Pancreas (tissue), 10 donors: ENCODE results near the gene DNAH8. TPM values are rescaled to one million over a fixed set of nuclear protein-coding genes. Genes with fewer than 3 reads are reported as not detected.

Experiments
- ATAC-seq, 4 donors: fragments of 200-7000 bp; cut with Tn5 transposase; one replicate each; pipeline versions ENCODE4 v1.8.0 to v1.9.1; 2020; ENCODE audit warnings: mild to moderate bottlenecking in 4 of 4, moderate library complexity in 4 of 4
- DNase-seq, 6 donors: peaks; one replicate each; pipeline ENCODE4 v3.0.0-alpha.2; 2020
- FAIRE-seq: peaks from 2 replicates; lab custom pipeline; 2012; peaks lifted over from hg19 to GRCh38; lab: Jason Lieb, UNC
- H3K27ac ChIP-seq, 4 donors: fragments of 200-600 bp; sonication (generic); 1 replicate in 3 of 4; 2 replicates in 1 of 4; pipeline versions ENCODE4 v1.5.0 to v1.8.0; 2020
- H3K27me3 ChIP-seq, 4 donors: fragments of 200-600 bp; one replicate each; pipeline ENCODE4 v1.8.0; 2021
- H3K36me3 ChIP-seq, 3 donors: fragments of 200-600 bp; sonication (generic) in 1 of 3; one replicate each; pipeline versions ENCODE4 v1.5.0 to v1.8.0; 2020 to 2021
- H3K4me1 ChIP-seq, 3 donors: fragments of 200-600 bp; one replicate each; pipeline ENCODE4 v1.8.0; 2021
- H3K4me3 ChIP-seq, 4 donors: fragments of 200-600 bp; sonication (generic) in 2 of 4; one replicate each; pipeline versions ENCODE4 v1.5.0 to v1.8.0; 2020 to 2021
- H3K9me3 ChIP-seq, 4 donors: fragments of 200-600 bp; one replicate each; pipeline ENCODE4 v1.8.0; 2021
- CTCF ChIP-seq, 4 donors: fragments of 200-600 bp; sonication (generic) in 3 of 4; IDR thresholded peaks; one replicate each; pipeline versions ENCODE4 v1.5.0 to v1.8.0; 2021; ENCODE audit warnings: antibody characterized with exemption in 4 of 4
- WGBS, 2 donors: extraction: QIAGEN DNeasy Blood & Tissue Kit; methylation state at CpG; one replicate each; pipeline ENCODE4 v1.1.7; 2013; 5-methylcytosine and 5-hydroxymethylcytosine counted together
- intact Hi-C, 3 donors: fragments of 100-400 bp; cut with DNase I; formaldehyde crosslinking; loops; one replicate each; pipeline versions ENCODE4 v1.11.1 to v1.14.2; 2022
- polyA plus RNA-seq, 2 donors: library from polyadenylated mRNA; stranded (reverse); fragments of 200-250 nt; gene quantifications; one replicate each; pipeline ENCODE4 v1.2.3, GENCODE V29; 2013
- total RNA-seq, 6 donors: library from RNA; stranded (reverse); fragmentation: NEBNext Ultra II Directional in 4 of 6; extraction: Animal tissue kit (Norgen Biotek cat#: 25700) in 4 of 6; gene quantifications; one replicate each; pipeline versions ENCODE4 v1.2.1 to v1.2.4, GENCODE V29; 2021 to 2023
- donor health status: healthy with polysubstance abuse.
- donor health status: DM: no; HTN: no; CAD: no; lungs with moderate emphysema.
- donor health status: DM: no; HTN: no; CAD: no.
- donor health status: control.
- donor health status: control.
- donor health status: Bipolar disorder and iron deficiency.
- donor health status: DM: yes; HTN: yes; CAD: no.
- donor health status: DM: no; HTN: no; CAD: no.
- donor health status: DM: no; HTN: no; CAD: no.
- donor health status: DM: yes; HTN: yes; CAD: no.

Gene DNAH8
- total and polyA plus RNA-seq, 8 donors: not detected

DNA sequence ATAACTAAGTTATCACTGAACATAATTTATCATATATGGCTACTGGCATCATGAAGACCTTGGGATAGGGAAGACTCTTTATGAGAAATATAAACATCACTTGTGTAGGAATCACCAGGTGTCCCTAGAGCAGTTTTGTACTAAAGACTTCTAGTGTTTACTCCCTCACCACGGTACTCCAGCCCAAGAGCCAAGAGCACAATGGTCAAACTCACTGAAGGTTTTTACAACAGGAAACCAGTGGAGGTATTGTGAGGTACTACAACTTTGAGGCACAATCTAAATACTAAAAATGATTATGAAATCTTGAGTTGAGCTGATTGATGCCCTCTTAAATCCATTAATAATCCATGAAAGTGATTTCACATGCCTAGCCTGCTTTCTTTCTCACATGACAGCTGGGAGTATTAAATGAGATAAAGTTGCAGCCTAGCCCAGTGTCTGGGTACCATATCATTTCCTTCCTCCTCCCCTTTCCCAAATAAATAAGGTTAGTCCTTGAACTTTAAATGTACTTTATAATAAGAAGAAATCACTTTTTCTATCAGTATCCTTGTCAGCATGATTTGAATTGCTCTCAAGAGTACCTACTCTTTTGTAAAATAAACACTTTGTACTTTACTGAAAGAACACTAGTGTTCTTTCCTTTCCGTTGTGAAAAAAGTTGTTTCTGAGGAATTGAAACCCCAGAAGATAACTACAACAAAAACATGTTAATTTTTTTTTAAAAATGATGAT is 38.7 kb upstream of the DNAH8 start:
- H3K36me3 ChIP-seq: peaks cover 0 to 5% (median 0%) of the 10 kb centered on the region in 3 donors
- intact Hi-C loops: no loop called here

DNA sequence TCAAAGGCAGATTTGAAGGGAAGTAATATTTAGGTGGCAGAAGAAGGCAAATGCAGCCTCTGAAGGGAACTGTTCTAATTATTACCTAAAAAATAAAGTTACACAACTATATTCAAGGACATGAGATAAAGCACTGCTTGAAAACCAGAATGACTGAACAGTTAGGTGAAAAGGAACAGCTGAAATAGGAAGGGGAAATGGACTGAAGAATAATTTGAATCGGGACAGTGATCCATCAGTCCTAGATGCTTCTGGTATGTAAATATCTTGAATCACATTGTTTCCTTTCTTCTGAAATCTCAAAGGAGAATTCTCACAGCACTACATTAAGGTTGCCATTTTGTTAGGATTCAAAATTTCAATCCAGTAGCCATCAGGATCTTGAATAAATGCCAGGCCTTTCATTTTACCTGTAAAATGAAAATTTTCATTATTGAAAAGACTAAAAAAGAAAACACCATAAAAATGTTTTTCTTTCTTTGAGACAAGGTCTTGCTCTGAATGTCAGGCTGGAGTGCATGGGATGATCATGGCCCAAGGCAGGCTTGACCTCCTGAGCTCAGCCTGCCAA is 38.1 kb upstream of the DNAH8 start:
- H3K27ac ChIP-seq: no peak overlapping the region

More for the DNA sequence above, 38.7 kb upstream of the DNAH8 start:
- no peak overlapping the region for H3K27ac ChIP-seq
- H3K9me3 ChIP-seq: no peaks in the 10 kb centered on the region
- peaks cover 8 to 11% (median 10%) of the 10 kb centered on the region in 3 donors for H3K4me1 ChIP-seq
- H3K27me3 ChIP-seq: no peaks in the 10 kb centered on the region
- DNase-seq: no peak
- no peak overlapping the region for H3K4me3 ChIP-seq
- TF ChIP-seq CTCF (IDR thresholded peaks at IDR 0.05): no peak
- ATAC-seq: peak in 2 of 4 donors; percentile 30 to 36
- FAIRE-seq: no peak
- 24 to 26% methylated on average over 2 of the region's 2 CpGs for WGBS, 2 donors

GRCh38 chr6:38678178-38678760 is 36.8 kb upstream of the DNAH8 start:
- no peak for FAIRE-seq

More for the DNA sequence above, 38.1 kb upstream of the DNAH8 start:
- TF ChIP-seq CTCF (IDR thresholded peaks at IDR 0.05): no peak
- intact Hi-C loops: no loop called here
- peaks cover 8 to 11% (median 10%) of the 10 kb centered on the region in 3 donors for H3K4me1 ChIP-seq
- H3K4me3 ChIP-seq: no peak overlapping the region
- ATAC-seq (peak in 2 of 4 donors; percentile 49 to 53), DNase-seq (no peak), FAIRE-seq (no peak)
- 13% methylated on average over 1 of the region's 1 CpG for WGBS, 2 donors
- no peaks in the 10 kb centered on the region for H3K9me3 ChIP-seq
- H3K36me3 ChIP-seq: peaks cover 0 to 5% (median 0%) of the 10 kb centered on the region in 3 donors
- H3K27me3 ChIP-seq: no peaks in the 10 kb centered on the region

GRCh38 chr6:38679668-38680067 is 35.4 kb upstream of the DNAH8 start:
- H3K27me3 ChIP-seq: no peaks in the 10 kb centered on the region
- DNase-seq (no peak), ATAC-seq (no peak), FAIRE-seq (no peak)
- 91 to 100% methylated on average over 1 of the region's 1 CpG for WGBS, 2 donors
- TF ChIP-seq CTCF (IDR thresholded peaks at IDR 0.05): no peak
- no peak overlapping the region for H3K4me3 ChIP-seq
- peaks cover 8 to 11% (median 10%) of the 10 kb centered on the region in 3 donors for H3K4me1 ChIP-seq
- H3K36me3 ChIP-seq: peaks cover 0 to 5% (median 0%) of the 10 kb centered on the region in 3 donors
- intact Hi-C loops: no loop called here
- H3K9me3 ChIP-seq: peaks cover 0 to 1% (median 0%) of the 10 kb centered on the region in 4 donors
- H3K27ac ChIP-seq: no peak overlapping the region

More at GRCh38 chr6:38678178-38678760, 36.8 kb upstream of the DNAH8 start:
- no peak for ATAC-seq
- peaks cover 8 to 11% (median 10%) of the 10 kb centered on the region in 3 donors for H3K4me1 ChIP-seq
- TF ChIP-seq CTCF (IDR thresholded peaks at IDR 0.05): no peak
- H3K4me3 ChIP-seq: no peak overlapping the region
- H3K27me3 ChIP-seq: no peaks in the 10 kb centered on the region
- DNase-seq: no peak
- peaks cover 0 to 5% (median 0%) of the 10 kb centered on the region in 3 donors for H3K36me3 ChIP-seq
- intact Hi-C loops: no loop called here
- H3K27ac ChIP-seq: no peak overlapping the region
- H3K9me3 ChIP-seq: no peaks in the 10 kb centered on the region
- 92 to 97% methylated on average over 7 of the region's 7 CpGs for WGBS, 2 donors
